ENCODE measurements around the gene LNX1. TPM values are rescaled to one million over a fixed set of nuclear protein-coding genes. Genes with fewer than 3 reads are reported as not detected.

LNX1 gene
- total RNA-seq, 1 donor from 2014 or later: 1.6 TPM

GRCh38 chr4:53593765-53594164 lies 2.5 kb upstream of the LNX1 start:
- H3K27me3 ChIP-seq (ENCODE audit: control insufficient read depth, insufficient read depth, low read length): no peaks in the 10 kb centered on the region
- no peak for TF ChIP-seq CTCF (IDR thresholded peaks at IDR 0.05; ENCODE audit: insufficient read depth, low read length, severe bottlenecking)
- no peaks in the 10 kb centered on the region for H3K36me3 ChIP-seq (ENCODE audit: control insufficient read depth, insufficient read depth, low read length)
- DNase-seq (ENCODE audit: low read depth) (no peak), FAIRE-seq (no peak)
- no peak overlapping the region for H3K4me3 ChIP-seq (ENCODE audit: low read depth, low read length)

- H3K4me3 ChIP-seq (ENCODE audit: low read depth, low read length): peak overlapping the region; percentile 13
- H3K36me3 ChIP-seq (ENCODE audit: control insufficient read depth, insufficient read depth, low read length): no peaks in the 10 kb centered on the region
- no peak for TF ChIP-seq CTCF (IDR thresholded peaks at IDR 0.05; ENCODE audit: insufficient read depth, low read length, severe bottlenecking)
- H3K27me3 ChIP-seq (ENCODE audit: control insufficient read depth, insufficient read depth, low read length): no peaks in the 10 kb centered on the region
- FAIRE-seq: no peak
- peak; percentile 76 for DNase-seq (ENCODE audit: low read depth)
Observed at GRCh38 chr4:53592686-53593501, 1.6 kb upstream of the LNX1 start.

GRCh38 chr4:53592122-53592521 lies 836 bp upstream of the LNX1 start:
- H3K4me3 ChIP-seq (ENCODE audit: low read depth, low read length): peak overlapping the region; percentile 31
- DNase-seq (ENCODE audit: low read depth) (peak; percentile 57), FAIRE-seq (no peak)
- no peaks in the 10 kb centered on the region for H3K27me3 ChIP-seq (ENCODE audit: control insufficient read depth, insufficient read depth, low read length)
- no peak for TF ChIP-seq CTCF (IDR thresholded peaks at IDR 0.05; ENCODE audit: insufficient read depth, low read length, severe bottlenecking)
- H3K36me3 ChIP-seq (ENCODE audit: control insufficient read depth, insufficient read depth, low read length): no peaks in the 10 kb centered on the region

- no peak for TF ChIP-seq CTCF (IDR thresholded peaks at IDR 0.05; ENCODE audit: insufficient read depth, low read length, severe bottlenecking)
- no peaks in the 10 kb centered on the region for H3K36me3 ChIP-seq (ENCODE audit: control insufficient read depth, insufficient read depth, low read length)
- no peak for DNase-seq (ENCODE audit: low read depth)
- H3K4me3 ChIP-seq (ENCODE audit: low read depth, low read length): no peak overlapping the region
- H3K27me3 ChIP-seq (ENCODE audit: control insufficient read depth, insufficient read depth, low read length): no peaks in the 10 kb centered on the region
- no peak for FAIRE-seq
Observed at GRCh38 chr4:53590187-53590586, 1.1 kb downstream of the LNX1 start.

DNA sequence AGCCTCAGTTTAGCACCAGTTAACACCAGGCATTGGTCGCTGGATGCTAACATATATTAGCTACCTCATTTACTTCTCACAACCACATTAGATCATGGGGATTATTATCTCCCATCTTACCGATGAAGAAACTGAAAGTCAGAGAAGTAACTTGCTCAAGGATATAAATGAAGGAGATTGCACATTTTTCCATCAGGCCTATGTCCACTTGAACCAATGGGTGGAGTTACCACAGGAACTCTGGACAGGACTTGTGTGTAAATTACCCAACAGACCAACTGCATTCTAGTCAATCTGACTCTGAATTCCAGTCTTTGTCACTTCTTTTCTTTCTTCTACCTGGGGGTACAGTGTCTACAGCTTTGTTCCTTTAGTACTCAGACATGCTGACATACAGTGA lies 1.8 kb downstream of the LNX1 start:
- no peaks in the 10 kb centered on the region for H3K36me3 ChIP-seq (ENCODE audit: control insufficient read depth, insufficient read depth, low read length)
- H3K4me3 ChIP-seq (ENCODE audit: low read depth, low read length): no peak overlapping the region
- DNase-seq (ENCODE audit: low read depth): no peak
- TF ChIP-seq CTCF (IDR thresholded peaks at IDR 0.05; ENCODE audit: insufficient read depth, low read length, severe bottlenecking): no peak
- no peaks in the 10 kb centered on the region for H3K27me3 ChIP-seq (ENCODE audit: control insufficient read depth, insufficient read depth, low read length)
- no peak for FAIRE-seq

GRCh38 chr4:53587135-53587534 lies 4.2 kb downstream of the LNX1 start:
- DNase-seq (ENCODE audit: low read depth) (no peak), FAIRE-seq (no peak)
- no peak overlapping the region for H3K4me3 ChIP-seq (ENCODE audit: low read depth, low read length)
- no peak for TF ChIP-seq CTCF (IDR thresholded peaks at IDR 0.05; ENCODE audit: insufficient read depth, low read length, severe bottlenecking)
- no peaks in the 10 kb centered on the region for H3K27me3 ChIP-seq (ENCODE audit: control insufficient read depth, insufficient read depth, low read length)
- no peaks in the 10 kb centered on the region for H3K36me3 ChIP-seq (ENCODE audit: control insufficient read depth, insufficient read depth, low read length)
